Smooth muscle cell of trachea (primary cell): Measurements from ENCODE around the gene CC2D1B. TPM values are rescaled to one million over a fixed set of nuclear protein-coding genes. Genes with fewer than 3 reads are reported as not detected.

Experiments
- total RNA-seq: library from RNA; depleted of rRNA; stranded (reverse); fragments of >200 nt; gene quantifications from 2 replicates; pipeline ENCODE4 v1.2.1, GENCODE V29; 2014

The CC2D1B gene
- 33.5 and 43.7 TPM in 2 replicates for total RNA-seq

GRCh38 chr1:52365746-52366516 lies at the start of gene CC2D1B:
Gene CC2D1B, minus strand, starts transcription at chr1:52366205. Its CDS starts 1,585 bp downstream, at chr1:52364620.

GRCh38 chr1:52404116-52404974 lies 38.3 kb upstream of the CC2D1B start, which contains the start of the genes ORC1 and PRPF38A:
Gene ORC1, minus strand, starts transcription at chr1:52404423. Its CDS starts 2,200 bp downstream, at chr1:52402223.
Gene PRPF38A, plus strand, starts transcription at chr1:52404602. Its CDS starts 148 bp downstream, at chr1:52404750.

Other genes starting within 250 kb of the CC2D1B start
- gene ZFYVE9, start 224.1 kb downstream of the CC2D1B start, total RNA-seq, result 35.5 and 36.9 TPM in 2 replicates
- gene ORC1, start 38.2 kb upstream of the CC2D1B start, total RNA-seq, result 0.66 and 6.5 TPM in 2 replicates
- gene PRPF38A, start 38.4 kb upstream of the CC2D1B start, total RNA-seq, result 9.8 and 13.7 TPM in 2 replicates
- 31.1 and 35.6 TPM in 2 replicates for gene TUT4, start 186.9 kb upstream of the CC2D1B start, total RNA-seq
- gene GPX7, start 236.2 kb upstream of the CC2D1B start, total RNA-seq, result 35.1 and 45.2 TPM in 2 replicates